SK-N-SH (cell line): Measurements from ENCODE around the gene PDGFRA. TPM values are rescaled to one million over a fixed set of nuclear protein-coding genes. Genes with fewer than 3 reads are reported as not detected.

Source experiments
- CTCF ChIA-PET: fragments of 300-600, 350-600 bp; formaldehyde crosslinking; extraction: SDS; loops from one replicate; lab custom pipeline; 2021; lab: Yijun Ruan, JAX
- POLR2A ChIA-PET: fragments of 350-600 bp; sonication (Branson Sonifier 250); formaldehyde crosslinking; extraction: SDS; loops from one replicate; lab custom pipeline; 2020; ENCODE audit warnings: antibody characterized with exemption, inconsistent platforms; lab: Yijun Ruan, JAX
- DNase-seq: peaks from one replicate; pipeline ENCODE4 v3.0.0; 2012
- H2AFZ ChIP-seq: fragments of 200-600 bp; sonication (generic); 2 replicates; pipeline ENCODE4 v1.8.1; 2016; ENCODE audit warnings: antibody characterized with exemption, mild to moderate bottlenecking, low read depth
- H3F3A ChIP-seq: fragments of 200-600 bp; sonication (generic); replicated peaks from 2 replicates; pipeline ENCODE3; 2016; ENCODE audit warnings: antibody characterized with exemption, mild to moderate bottlenecking; ENCODE audit not compliant: insufficient read depth
- H3K27ac ChIP-seq, 2 experiments: fragments of 200-500 bp in 1 of 2; fragments of 200-600 bp in 1 of 2; sonication (Bioruptor generic) in 1 of 2; sonication (generic), shearing (Covaris generic) in 1 of 2; 2 replicates each; pipeline versions ENCODE4 v1.5.1 to v1.6.1; 2014 to 2016; ENCODE audit warnings: low read depth in 2 of 2, inconsistent platforms in 1 of 2, low read length in 1 of 2, mild to moderate bottlenecking in 1 of 2, mixed read lengths in 1 of 2
- H3K27me3 ChIP-seq: fragments of 200-600 bp; sonication (generic), shearing (Covaris generic); 2 replicates; pipeline ENCODE4 v1.6.1; 2016; ENCODE audit warnings: mixed run types; ENCODE audit not compliant: insufficient read depth
- H3K36me3 ChIP-seq, 2 experiments: fragments of 200-500 bp in 1 of 2; fragments of 200-600 bp in 1 of 2; sonication (Bioruptor generic) in 1 of 2; sonication (generic) in 1 of 2; replicated peaks in 1 of 2; 2 replicates each; pipeline versions ENCODE3 to v1.5.1; 2014 to 2016; ENCODE audit warnings: low read length in 1 of 2, mild to moderate bottlenecking in 1 of 2; ENCODE audit not compliant: insufficient read depth in 2 of 2, control insufficient read depth in 1 of 2
- H3K4me1 ChIP-seq, 2 experiments: fragments of 200-500 bp in 1 of 2; fragments of 200-600 bp in 1 of 2; sonication (Bioruptor generic) in 1 of 2; sonication (generic), shearing (Covaris generic) in 1 of 2; 2 replicates each; pipeline versions ENCODE4 v1.5.1 to v1.6.1; 2014 to 2016; ENCODE audit warnings: low read depth in 1 of 2, low read length in 1 of 2, mixed run types in 1 of 2; ENCODE audit not compliant: insufficient read depth in 2 of 2, control insufficient read depth in 1 of 2
- H3K4me2 ChIP-seq: fragments of 200-600 bp; sonication (generic), shearing (Covaris generic); 2 replicates; pipeline ENCODE4 v1.6.1; 2017; ENCODE audit warnings: mixed run types
- H3K4me3 ChIP-seq, 2 experiments: fragments of 200-500 bp in 1 of 2; fragments of 200-600 bp in 1 of 2; sonication (Bioruptor generic) in 1 of 2; sonication (generic), shearing (Covaris generic) in 1 of 2; 2 replicates each; pipeline versions ENCODE4 v1.5.1 to v1.8.1; 2014 to 2016; ENCODE audit warnings: low read depth in 2 of 2, inconsistent platforms in 1 of 2, low read length in 1 of 2, mild to moderate bottlenecking in 1 of 2, mixed read lengths in 1 of 2, moderate library complexity in 1 of 2
- H3K79me2 ChIP-seq: fragments of 200-600 bp; sonication (generic); 2 replicates; pipeline ENCODE4 v1.8.1; 2017; ENCODE audit warnings: mild to moderate bottlenecking; ENCODE audit not compliant: insufficient read depth
- H3K9ac ChIP-seq: fragments of 200-600 bp; sonication (generic); 2 replicates; pipeline ENCODE4 v1.6.1; 2017; ENCODE audit warnings: mixed run types
- H3K9me2 ChIP-seq: fragments of 200-600 bp; sonication (generic); 2 replicates; pipeline ENCODE4 v1.6.1; 2017; ENCODE audit warnings: mixed run types
- H3K9me3 ChIP-seq: fragments of 200-600 bp; sonication (generic); 2 replicates; pipeline ENCODE4 v1.6.1; 2017; ENCODE audit warnings: mixed run types, mild to moderate bottlenecking, moderate library complexity
- H4K20me1 ChIP-seq: fragments of 200-600 bp; sonication (generic); 2 replicates; pipeline ENCODE4 v1.6.1; 2017; ENCODE audit warnings: mild to moderate bottlenecking, mixed run types; ENCODE audit not compliant: insufficient read depth
- CTCF ChIP-seq: fragments of 200-600 bp; sonication (generic); IDR thresholded peaks from 2 replicates; pipeline ENCODE4 v1.6.1; 2017; ENCODE audit warnings: antibody characterized with exemption, mild to moderate bottlenecking, moderate library complexity
- FOSL2 ChIP-seq: IDR thresholded peaks from 2 replicates; pipeline ENCODE4 v1.4.0; 2012; ENCODE audit warnings: low read depth, mild to moderate bottlenecking, moderate library complexity, borderline replicate concordance
- FOXJ3 ChIP-seq: sonication (generic); formaldehyde crosslinking; IDR thresholded peaks from 2 replicates; pipeline ENCODE4 v1.5.1; 2020; ENCODE audit warnings: mild to moderate bottlenecking, missing genetic modification reagents
- GATA2 ChIP-seq: sonication (generic); formaldehyde crosslinking; IDR thresholded peaks from 2 replicates; pipeline ENCODE4 v1.5.0; 2020; ENCODE audit warnings: mild to moderate bottlenecking, missing genetic modification reagents
- JUND ChIP-seq: IDR thresholded peaks from 2 replicates; pipeline ENCODE4 v1.4.0; 2012
- MAX ChIP-seq: IDR thresholded peaks from 2 replicates; pipeline ENCODE4 v1.4.0; 2012; ENCODE audit warnings: low read depth
- NFIC ChIP-seq: IDR thresholded peaks from 2 replicates; pipeline ENCODE4 v1.4.0; 2012; ENCODE audit warnings: borderline replicate concordance
- POLR2AphosphoS5 ChIP-seq: IDR thresholded peaks from 2 replicates; pipeline ENCODE4 v1.6.1; 2012; ENCODE audit warnings: low read depth, low read length
- RAD21 ChIP-seq: IDR thresholded peaks from 2 replicates; pipeline ENCODE4 v1.6.1; 2012; ENCODE audit warnings: mild to moderate bottlenecking, low read length
- REST ChIP-seq: IDR thresholded peaks from 2 replicates; pipeline ENCODE4 v1.6.1; 2012; ENCODE audit warnings: mild to moderate bottlenecking, low read depth, low read length, moderate library complexity
- RFX5 ChIP-seq: IDR thresholded peaks from 2 replicates; pipeline ENCODE4 v1.6.1; 2012; ENCODE audit warnings: mild to moderate bottlenecking, improper control_type of control experiment, low read length
- RXRA ChIP-seq: IDR thresholded peaks from 2 replicates; pipeline ENCODE4 v1.4.0; 2012; ENCODE audit warnings: low read depth, mild to moderate bottlenecking, borderline replicate concordance
- SIN3A ChIP-seq: IDR thresholded peaks from 2 replicates; pipeline ENCODE4 v1.6.1; 2012; ENCODE audit warnings: low read depth, mild to moderate bottlenecking, low read length, moderate library complexity, borderline replicate concordance
- SMC3 ChIP-seq: IDR thresholded peaks from 2 replicates; pipeline ENCODE4 v1.6.1; 2012; ENCODE audit warnings: low read depth, low read length, improper control_type of control experiment
- TCF12 ChIP-seq: IDR thresholded peaks from 2 replicates; pipeline ENCODE4 v1.4.0; 2012
- TEAD4 ChIP-seq: IDR thresholded peaks from 2 replicates; pipeline ENCODE4 v1.4.0; 2012; ENCODE audit warnings: mild to moderate bottlenecking, borderline replicate concordance; ENCODE audit not compliant: insufficient read depth
- USF2 ChIP-seq: fragments of 150-350 bp; IDR thresholded peaks from 2 replicates; pipeline ENCODE4 v1.6.1; 2017; ENCODE audit warnings: antibody characterized with exemption, low read length, low read depth, borderline replicate concordance
- ZBTB33 ChIP-seq: IDR thresholded peaks from 2 replicates; pipeline ENCODE4 v1.4.0; 2012; ENCODE audit warnings: low read depth, borderline replicate concordance
- WGBS: methylation state at CpG from one replicate; pipeline ENCODE4 v1.1.6; 2017; ENCODE audit warnings: low lambda C conversion rate; 5-methylcytosine and 5-hydroxymethylcytosine counted together
- polyA plus RNA-seq, 3 experiments: library from polyadenylated mRNA; depleted of rRNA; stranded (reverse); fragments of >200 nt; gene quantifications; 2 replicates each; pipeline ENCODE4 v1.2.3, GENCODE V29; 2012

The PDGFRA gene
- polyA plus RNA-seq, 1 of the 3 experiments (the other 2 are of a cell fraction) = 25.3 TPM

- Histone ChIP-seq H3K9me2 (no peaks in the 10 kb centered on the region), H3K27me3 (no peaks in the 10 kb centered on the region), H3K4me2 (peak overlapping the region; percentile 28), H3K36me3 (no peaks in the 10 kb centered on the region), H3K4me3 (peak overlapping the region in 1 of 2 experiments; percentile 39; a peak in 1 of 4 replicates), H3K4me1 (peaks cover 16 to 19% of the 10 kb centered on the region in 2 experiments), H3K9ac (peak overlapping the region; percentile 44; the same call in 1 of the 2 replicates), H2AFZ (peak overlapping the region; percentile 90), H3F3A (peaks cover 19% of the 10 kb centered on the region), H3K27ac (peak overlapping the region; percentile 90 to 96), H4K20me1 (no peaks in the 10 kb centered on the region), H3K9me3 (no peaks in the 10 kb centered on the region), H3K79me2 (no peaks in the 10 kb centered on the region)
- WGBS = 94% methylated on average over 2 of the region's 2 CpGs
- no peak for DNase-seq
- TF ChIP-seq ZBTB33 = no peak
- TF ChIP-seq MAX = no peak
- no peak for TF ChIP-seq REST
- no peak for TF ChIP-seq NFIC
- no peak for TF ChIP-seq TEAD4
- no peak for TF ChIP-seq SIN3A
- no peak for TF ChIP-seq RAD21
- no peak for TF ChIP-seq USF2
- no peak for TF ChIP-seq GATA2 (CRISPR knock-in tag)
- TF ChIP-seq FOXJ3 (CRISPR knock-in tag) = no peak
- no peak for TF ChIP-seq FOSL2
- TF ChIP-seq TCF12 = no peak
- no peak for TF ChIP-seq JUND
- TF ChIP-seq RFX5 = no peak
- TF ChIP-seq POLR2AphosphoS5 = no peak
- no peak for TF ChIP-seq SMC3
- TF ChIP-seq CTCF = no peak
- no peak for TF ChIP-seq RXRA
- POLR2A ChIA-PET = no interaction called here
- CTCF ChIA-PET = interaction anchor here (1.0 to 1.1 kb wide), 2 partner anchors 22 to 289 kb away, joined by 3 read pairs; no protein-coding TSS in a partner anchor
Observed at GRCh38 chr4:54197926-54198325, 31.2 kb upstream of the PDGFRA start.
